Skeletal muscle tissue (tissue), 4 donors: Measurements from ENCODE around the gene SMG9. TPM values are rescaled to one million over a fixed set of nuclear protein-coding genes. Genes with fewer than 3 reads are reported as not detected.
"Not testable (repeated sequence)": the region's sequence is repeated elsewhere in the genome, so short reads cannot be mapped to it uniquely, and the experiment has no call there.

Source experiments
- H3K27ac ChIP-seq: one replicate; pipeline ENCODE4 v1.7.0; 2013; ENCODE audit warnings: mild to moderate bottlenecking, low read depth, low read length, inconsistent platforms
- H3K27me3 ChIP-seq, 3 donors: one replicate each; pipeline ENCODE4 v1.7.0; 2013; ENCODE audit warnings: low read length in 3 of 3; ENCODE audit not compliant: control insufficient read depth in 3 of 3, insufficient read depth in 3 of 3
- H3K36me3 ChIP-seq, 3 donors: one replicate each; pipeline ENCODE4 v1.7.0; 2013; ENCODE audit warnings: low read length in 3 of 3; ENCODE audit not compliant: control insufficient read depth in 3 of 3, insufficient read depth in 3 of 3
- H3K4me1 ChIP-seq, 3 donors: one replicate each; pipeline ENCODE4 v1.7.0; 2013; ENCODE audit warnings: low read length in 3 of 3, mild to moderate bottlenecking in 3 of 3; ENCODE audit not compliant: control insufficient read depth in 3 of 3, insufficient read depth in 3 of 3
- H3K4me3 ChIP-seq, 3 donors: one replicate each; pipeline ENCODE4 v1.7.0; 2013; ENCODE audit warnings: low read length in 3 of 3
- H3K9ac ChIP-seq, 3 donors: one replicate each; pipeline ENCODE4 v1.7.0; 2013; ENCODE audit warnings: low read length in 3 of 3, mild to moderate bottlenecking in 3 of 3, moderate library complexity in 2 of 3, low read depth in 1 of 3
- H3K9me3 ChIP-seq, 3 donors: one replicate each; pipeline ENCODE4 v1.7.0; 2013; ENCODE audit warnings: low read length in 3 of 3; ENCODE audit not compliant: control insufficient read depth in 3 of 3
- total RNA-seq: library from RNA; depleted of rRNA; stranded (reverse); fragments of >200 nt; gene quantifications from one replicate; pipeline ENCODE4 v1.2.3, GENCODE V29; 2014
- donor health status: Osteomylitis.

The SMG9 gene
- total RNA-seq, 1 donor from 2014 or later: 6.3 TPM

GRCh38 chr19:43688059-43688701 is 66.6 kb downstream of the SMG9 start:
- H3K27ac ChIP-seq: no peak overlapping the region
- no peaks in the 10 kb centered on the region for H3K36me3 ChIP-seq
- no peak overlapping the region for H3K4me3 ChIP-seq
- no peaks in the 10 kb centered on the region for H3K4me1 ChIP-seq
- H3K9ac ChIP-seq: no peak overlapping the region
- peaks cover 3 to 17% (median 7%) of the 10 kb centered on the region in 3 donors for H3K9me3 ChIP-seq
- peaks cover 0 to 3% (median 0%) of the 10 kb centered on the region in 3 donors for H3K27me3 ChIP-seq

GRCh38 chr19:43687660-43687997 is 67.1 kb downstream of the SMG9 start:
- Histone ChIP-seq H3K27me3 (peaks cover 0 to 3% (median 0%) of the 10 kb centered on the region in 3 donors), H3K9ac (no peak overlapping the region), H3K27ac (no peak overlapping the region), H3K4me1 (no peaks in the 10 kb centered on the region), H3K9me3 (peaks cover 3 to 17% (median 7%) of the 10 kb centered on the region in 3 donors), H3K4me3 (no peak overlapping the region), H3K36me3 (no peaks in the 10 kb centered on the region)

- no peak overlapping the region for H3K27ac ChIP-seq
- H3K4me1 ChIP-seq: no peaks in the 10 kb centered on the region
- H3K9me3 ChIP-seq: no peaks in the 10 kb centered on the region
- no peak overlapping the region for H3K4me3 ChIP-seq
- H3K36me3 ChIP-seq: no peaks in the 10 kb centered on the region
- H3K27me3 ChIP-seq: peaks cover 0 to 3% (median 0%) of the 10 kb centered on the region in 3 donors
- H3K9ac ChIP-seq: no peak overlapping the region
Measured at GRCh38 chr19:43684326-43684725, 70.4 kb downstream of the SMG9 start.

DNA sequence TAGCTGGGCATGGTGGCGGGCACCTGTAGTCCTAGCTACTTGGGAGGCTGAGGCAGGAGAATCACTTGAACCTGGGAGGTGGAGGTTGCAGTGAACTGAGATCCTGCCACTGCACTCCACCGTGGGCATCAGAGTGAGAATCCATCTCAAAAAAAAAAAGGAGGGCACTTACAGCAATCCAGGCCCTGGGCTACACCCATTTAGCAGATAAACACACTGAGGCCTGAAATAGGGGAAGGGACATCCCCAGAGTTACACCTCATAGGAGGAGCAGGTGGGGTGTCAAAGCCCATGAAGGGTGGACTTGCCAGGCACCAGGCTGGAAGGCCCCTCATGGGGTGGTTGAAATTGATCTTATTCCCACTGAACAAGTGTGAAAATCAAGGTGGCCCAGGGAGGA is 70.9 kb downstream of the SMG9 start:
- no peak overlapping the region for H3K9ac ChIP-seq
- H3K9me3 ChIP-seq: no peaks in the 10 kb centered on the region
- no peaks in the 10 kb centered on the region for H3K4me1 ChIP-seq
- H3K27me3 ChIP-seq: peaks cover 0 to 3% (median 0%) of the 10 kb centered on the region in 3 donors
- H3K27ac ChIP-seq: no peak overlapping the region
- H3K4me3 ChIP-seq: no peak overlapping the region
- H3K36me3 ChIP-seq: no peaks in the 10 kb centered on the region

DNA sequence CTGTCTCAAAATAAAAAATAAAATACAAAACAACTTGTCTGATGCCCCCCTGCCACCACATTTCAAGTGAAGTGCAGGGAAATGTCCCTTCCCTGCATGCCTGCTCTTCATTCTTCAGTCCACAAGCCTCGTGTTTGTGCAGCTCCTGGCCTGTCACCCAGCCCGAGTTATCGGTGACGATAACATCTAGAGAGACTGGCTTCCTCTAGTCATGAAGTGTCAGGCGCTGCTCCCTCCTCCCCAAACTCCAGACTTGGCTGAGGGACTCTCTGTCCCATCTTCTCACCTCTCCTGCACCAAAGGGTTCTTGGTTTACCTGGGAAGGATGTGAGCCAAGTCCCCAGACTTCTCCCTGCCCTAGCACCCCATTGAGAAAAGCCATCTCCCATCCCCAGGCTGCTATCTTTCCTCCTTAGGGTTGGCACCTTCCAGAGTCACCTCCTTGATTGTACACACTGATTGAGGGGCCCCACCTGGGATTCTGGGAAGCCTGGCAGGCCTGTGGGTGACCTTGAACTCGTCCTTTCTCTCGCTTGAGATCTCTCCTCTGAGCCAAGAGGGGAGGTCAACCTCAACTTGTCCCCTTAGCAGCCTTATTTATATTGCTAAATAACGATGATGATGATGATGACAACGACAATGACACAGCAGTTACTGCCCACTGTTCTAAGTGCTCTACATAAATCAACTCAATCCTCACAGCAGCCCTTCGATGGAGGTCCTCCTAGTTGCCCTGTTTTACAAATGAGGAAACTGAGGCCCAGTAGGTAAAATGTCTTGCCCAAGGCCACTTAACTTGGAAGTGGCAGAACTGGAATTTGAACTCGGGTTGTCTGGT is 71.7 kb downstream of the SMG9 start:
- Histone ChIP-seq H3K9me3 (no peaks in the 10 kb centered on the region), H3K4me3 (no peak overlapping the region), H3K27me3 (peaks cover 0 to 3% (median 0%) of the 10 kb centered on the region in 3 donors), H3K4me1 (no peaks in the 10 kb centered on the region), H3K27ac (no peak overlapping the region), H3K36me3 (no peaks in the 10 kb centered on the region), H3K9ac (no peak overlapping the region)

GRCh38 chr19:43682269-43682668 is 72.5 kb downstream of the SMG9 start:
- H3K4me1 ChIP-seq, H3K36me3 ChIP-seq, H3K9me3 ChIP-seq, H3K27me3 ChIP-seq, H3K9ac ChIP-seq, H3K27ac ChIP-seq, H3K4me3 ChIP-seq: not testable (repeated sequence)

DNA sequence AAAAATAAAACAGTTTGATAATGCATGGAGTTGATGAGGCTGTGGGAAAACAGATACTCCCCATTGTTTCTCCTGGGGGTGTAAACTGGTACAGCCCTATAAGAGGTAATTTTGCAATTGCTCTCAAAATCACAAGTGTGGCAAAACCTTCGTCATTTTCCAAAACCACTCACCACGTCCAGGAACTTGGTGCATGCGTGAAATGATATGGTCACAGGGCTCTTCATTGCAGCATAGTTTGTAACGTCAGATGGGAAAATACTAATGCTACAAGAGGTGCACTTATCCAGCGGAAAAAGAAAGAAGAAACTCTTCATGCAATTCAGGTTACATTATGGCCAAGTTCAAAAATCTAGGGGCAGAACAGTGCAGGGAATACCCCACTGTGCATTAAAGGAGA is 72.9 kb downstream of the SMG9 start:
- Histone ChIP-seq H3K27me3 (peaks cover 0 to 2% (median 0%) of the 10 kb centered on the region in 3 donors), H3K9ac (no peak overlapping the region), H3K36me3 (no peaks in the 10 kb centered on the region), H3K4me1 (no peaks in the 10 kb centered on the region), H3K4me3 (no peak overlapping the region), H3K27ac (no peak overlapping the region), H3K9me3 (no peaks in the 10 kb centered on the region)

- no peak overlapping the region for H3K4me3 ChIP-seq
- H3K9me3 ChIP-seq: no peaks in the 10 kb centered on the region
Measured at GRCh38 chr19:43678512-43679261, 76.1 kb downstream of the SMG9 start.

More at GRCh38 chr19:43678512-43679261, 76.1 kb downstream of the SMG9 start:
- Histone ChIP-seq H3K9ac (no peak overlapping the region), H3K36me3 (no peaks in the 10 kb centered on the region), H3K4me1 (no peaks in the 10 kb centered on the region), H3K27me3 (peaks cover 0 to 4% (median 0%) of the 10 kb centered on the region in 3 donors), H3K27ac (no peak overlapping the region)
